ENCODE results near the gene LENG1. TPM values are rescaled to one million over a fixed set of nuclear protein-coding genes. Genes with fewer than 3 reads are reported as not detected.

The LENG1 gene
- total and polyA plus RNA-seq, 9 of the 15 experiments (the other 6 are each of a cell fraction or from before 2014, with no cell fraction given): 0.30 to 10.5 (median 4.7) TPM

DNA sequence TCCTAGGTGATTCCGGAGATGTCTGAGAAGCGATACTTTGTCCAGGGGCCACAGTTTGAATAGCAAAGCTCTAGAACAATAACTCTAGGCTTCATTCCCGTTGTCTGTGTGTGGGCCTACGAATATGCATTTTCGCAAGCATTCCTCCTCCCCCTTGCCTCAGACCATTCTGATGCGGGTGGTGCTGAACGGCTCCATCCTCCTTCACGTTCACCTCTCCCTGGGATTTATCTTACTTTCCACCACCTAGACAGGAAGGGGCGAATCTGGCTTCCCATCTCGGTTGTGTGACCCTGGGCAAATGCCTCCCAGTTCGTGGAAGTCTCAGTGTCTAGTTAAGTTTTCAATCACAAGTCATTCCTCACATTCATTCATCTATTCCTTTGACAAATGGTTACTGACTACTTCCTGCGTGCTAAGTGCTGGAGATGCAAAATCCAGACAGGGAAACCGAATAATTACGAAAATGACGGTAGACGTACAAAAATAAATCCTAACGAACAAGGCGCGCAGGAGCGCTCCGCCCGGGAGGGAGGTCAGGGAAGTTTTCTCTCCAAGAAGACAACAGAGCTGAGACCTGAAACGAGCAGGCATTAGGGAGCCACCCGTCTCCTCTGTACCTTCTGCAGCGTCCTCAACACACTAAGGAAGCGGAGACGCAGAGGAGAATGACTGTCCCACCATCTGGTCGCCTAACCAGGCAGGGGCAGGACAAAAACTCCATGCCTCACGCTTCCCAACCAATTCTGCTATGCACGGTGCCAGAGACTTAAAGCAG lies 23.2 kb downstream of the LENG1 start (continued):
- TF ChIP-seq, protein P1, sequence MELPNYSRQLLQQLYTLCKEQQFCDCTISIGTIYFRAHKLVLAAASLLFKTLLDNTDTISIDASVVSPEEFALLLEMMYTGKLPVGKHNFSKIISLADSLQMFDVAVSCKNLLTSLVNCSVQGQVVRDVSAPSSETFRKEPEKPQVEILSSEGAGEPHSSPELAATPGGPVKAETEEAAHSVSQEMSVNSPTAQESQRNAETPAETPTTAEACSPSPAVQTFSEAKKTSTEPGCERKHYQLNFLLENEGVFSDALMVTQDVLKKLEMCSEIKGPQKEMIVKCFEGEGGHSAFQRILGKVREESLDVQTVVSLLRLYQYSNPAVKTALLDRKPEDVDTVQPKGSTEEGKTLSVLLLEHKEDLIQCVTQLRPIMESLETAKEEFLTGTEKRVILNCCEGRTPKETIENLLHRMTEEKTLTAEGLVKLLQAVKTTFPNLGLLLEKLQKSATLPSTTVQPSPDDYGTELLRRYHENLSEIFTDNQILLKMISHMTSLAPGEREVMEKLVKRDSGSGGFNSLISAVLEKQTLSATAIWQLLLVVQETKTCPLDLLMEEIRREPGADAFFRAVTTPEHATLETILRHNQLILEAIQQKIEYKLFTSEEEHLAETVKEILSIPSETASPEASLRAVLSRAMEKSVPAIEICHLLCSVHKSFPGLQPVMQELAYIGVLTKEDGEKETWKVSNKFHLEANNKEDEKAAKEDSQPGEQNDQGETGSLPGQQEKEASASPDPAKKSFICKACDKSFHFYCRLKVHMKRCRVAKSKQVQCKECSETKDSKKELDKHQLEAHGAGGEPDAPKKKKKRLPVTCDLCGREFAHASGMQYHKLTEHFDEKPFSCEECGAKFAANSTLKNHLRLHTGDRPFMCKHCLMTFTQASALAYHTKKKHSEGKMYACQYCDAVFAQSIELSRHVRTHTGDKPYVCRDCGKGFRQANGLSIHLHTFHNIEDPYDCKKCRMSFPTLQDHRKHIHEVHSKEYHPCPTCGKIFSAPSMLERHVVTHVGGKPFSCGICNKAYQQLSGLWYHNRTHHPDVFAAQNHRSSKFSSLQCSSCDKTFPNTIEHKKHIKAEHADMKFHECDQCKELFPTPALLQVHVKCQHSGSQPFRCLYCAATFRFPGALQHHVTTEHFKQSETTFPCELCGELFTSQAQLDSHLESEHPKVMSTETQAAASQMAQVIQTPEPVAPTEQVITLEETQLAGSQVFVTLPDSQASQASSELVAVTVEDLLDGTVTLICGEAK (IDR thresholded peaks at IDR 0.05): 0 out of 2 replicates have a peak, but pooled peaks have one; percentile 28
- TF ChIP-seq, protein P1 (CRISPR knock-in tag; IDR thresholded peaks at IDR 0.05): no peak
- TF ChIP-seq SOX6 (IDR thresholded peaks at IDR 0.05) (0 out of 2 replicates have a peak, but pooled peaks have one; percentile 12), PRMT5 (CRISPR knock-in tag; IDR thresholded peaks at IDR 0.05) (no peak), SAP30 (IDR thresholded peaks at IDR 0.05; ENCODE audit: borderline replicate concordance, insufficient read depth, low read depth, low read length, poor library complexity, severe bottlenecking) (peak; percentile 83), NR2C2 (CRISPR knock-in tag; IDR thresholded peaks at IDR 0.05) (0 out of 2 replicates have a peak, but pooled peaks have one; percentile 26), NR2C2 (tag; IDR thresholded peaks at IDR 0.05) (no peak), MIER1 (IDR thresholded peaks at IDR 0.05; ENCODE audit: low read depth) (0 out of 2 replicates have a peak, but pooled peaks have one; percentile 57), CBFB (CRISPR knock-in tag; IDR thresholded peaks at IDR 0.05) (no peak), HNRNPLL (IDR thresholded peaks at IDR 0.05; ENCODE audit: low read depth, low read length, poor library complexity, severe bottlenecking) (peak; percentile 45), U2AF2 (optimal IDR thresholded peaks at IDR 0.05; ENCODE audit: low read depth, low read length) (no peak), NFRKB (IDR thresholded peaks at IDR 0.05; ENCODE audit: low read depth) (no peak), SMARCA4 (IDR thresholded peaks at IDR 0.05) (0 out of 2 replicates have a peak, but pooled peaks have one; percentile 24)

Data from K562 (cell line).